IPS-15b (cell line): ENCODE measurements around the gene GRAMD2A.

Experiments used
- H3K27me3 ChIP-seq: one replicate; pipeline ENCODE4 v1.6.1; 2013; ENCODE audit warnings: low read length; ENCODE audit not compliant: control insufficient read depth, insufficient read depth
- H3K36me3 ChIP-seq: one replicate; pipeline ENCODE4 v1.6.1; 2013; ENCODE audit warnings: low read length; ENCODE audit not compliant: control insufficient read depth, insufficient read depth
- H3K4me1 ChIP-seq: one replicate; pipeline ENCODE4 v1.6.1; 2013; ENCODE audit warnings: mild to moderate bottlenecking, low read length; ENCODE audit not compliant: control insufficient read depth, insufficient read depth
- H3K4me3 ChIP-seq: one replicate; pipeline ENCODE4 v1.5.1; 2013; ENCODE audit warnings: low read depth, low read length
- H3K9ac ChIP-seq: one replicate; pipeline ENCODE4 v1.6.1; 2013; ENCODE audit warnings: low read depth, mild to moderate bottlenecking, low read length
- H3K9me3 ChIP-seq: one replicate; pipeline ENCODE4 v1.6.1; 2013; ENCODE audit warnings: mild to moderate bottlenecking, low read length; ENCODE audit not compliant: control insufficient read depth, insufficient read depth

Gene GRAMD2A

DNA sequence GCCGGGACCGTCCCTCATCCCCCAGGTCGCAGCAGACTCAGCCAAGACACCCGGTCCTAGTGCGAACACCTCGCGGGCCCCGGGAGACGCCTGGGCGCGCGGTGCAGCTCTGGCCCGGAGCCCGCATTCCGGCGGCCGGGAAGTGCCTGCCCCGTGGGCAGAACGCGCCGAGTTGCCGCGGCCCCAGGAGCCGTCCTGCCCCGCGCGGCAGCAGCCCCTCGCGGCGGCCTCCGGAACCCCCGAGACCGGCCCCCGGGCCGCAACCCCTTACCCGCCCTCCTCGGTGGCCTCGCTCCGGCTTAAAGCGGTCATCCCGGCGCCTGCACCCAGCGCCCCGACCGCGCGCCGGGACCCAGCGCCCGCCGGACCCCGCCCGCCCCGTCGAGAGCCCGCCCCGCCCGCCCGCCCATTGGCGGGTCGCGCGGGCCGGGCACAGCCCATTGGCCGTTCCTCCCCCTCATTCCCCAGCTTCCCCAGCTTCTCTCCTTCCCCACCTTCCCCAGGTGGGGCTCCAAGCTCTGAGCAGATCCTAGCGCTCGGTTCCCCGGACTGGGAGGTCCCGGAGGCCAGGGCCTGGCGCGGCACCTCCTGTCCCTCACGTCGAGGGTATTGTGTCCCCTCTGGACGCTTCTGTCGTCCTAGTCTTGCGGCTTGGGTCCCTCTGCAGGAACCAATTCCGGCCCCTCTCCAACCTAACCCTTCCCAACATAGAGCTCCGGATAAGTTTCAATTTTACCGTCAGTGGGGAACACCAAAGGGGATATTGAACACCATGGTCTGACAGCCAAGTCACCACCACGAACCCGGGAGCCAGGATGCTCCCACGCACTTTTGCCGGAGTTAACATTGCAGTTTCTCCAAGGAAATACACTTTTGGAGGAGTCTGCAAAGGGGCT, at the start of gene GRAMD2A:
TSS of gene GRAMD2A (minus strand) at position 328 of the 896 bp plus-strand sequence.
- Histone ChIP-seq H3K9ac (peak within 1 kb of the TSS; percentile 47), H3K4me3 (peak within 1 kb of the TSS; percentile 78), H3K9me3 (no peaks in the 10 kb centered on the region), H3K4me1 (no peaks in the 10 kb centered on the region), H3K36me3 (peaks cover 39% of the 10 kb centered on the region), H3K27me3 (peaks cover 17% of the 10 kb centered on the region)

DNA sequence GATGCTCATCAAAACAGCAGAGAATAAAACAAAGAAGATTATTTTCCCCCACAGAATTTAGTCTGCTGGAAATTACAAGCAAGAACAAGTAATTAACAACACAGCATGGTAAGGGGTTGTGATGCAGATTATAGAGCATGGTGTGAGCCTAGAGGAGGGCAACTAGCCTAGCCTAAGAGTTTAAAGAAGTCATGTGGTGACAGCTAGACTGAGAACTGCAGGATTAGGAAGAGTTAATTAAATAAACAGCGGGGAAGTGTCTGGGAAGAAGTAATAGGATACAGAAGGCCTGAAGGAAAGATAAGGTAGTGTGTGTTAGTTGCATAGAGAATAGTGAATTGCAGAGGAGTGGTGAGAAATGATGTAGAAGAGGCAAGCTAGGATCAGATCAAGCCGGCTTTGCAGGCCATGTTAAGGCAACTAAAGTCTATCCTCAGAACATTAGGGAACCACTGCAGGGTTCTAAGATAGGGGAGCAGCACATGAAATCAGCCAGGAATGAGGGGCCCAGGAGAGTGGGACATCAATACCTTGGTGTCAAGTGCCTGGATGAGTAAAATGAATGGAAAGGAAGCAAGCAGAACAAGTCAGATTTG, 45.3 kb upstream of the GRAMD2A start:
- peaks cover 18% of the 10 kb centered on the region for H3K36me3 ChIP-seq
- H3K27me3 ChIP-seq = peaks cover 32% of the 10 kb centered on the region
- H3K9me3 ChIP-seq = no peaks in the 10 kb centered on the region
- H3K9ac ChIP-seq = no peak overlapping the region
- no peaks in the 10 kb centered on the region for H3K4me1 ChIP-seq
- no peak overlapping the region for H3K4me3 ChIP-seq

DNA sequence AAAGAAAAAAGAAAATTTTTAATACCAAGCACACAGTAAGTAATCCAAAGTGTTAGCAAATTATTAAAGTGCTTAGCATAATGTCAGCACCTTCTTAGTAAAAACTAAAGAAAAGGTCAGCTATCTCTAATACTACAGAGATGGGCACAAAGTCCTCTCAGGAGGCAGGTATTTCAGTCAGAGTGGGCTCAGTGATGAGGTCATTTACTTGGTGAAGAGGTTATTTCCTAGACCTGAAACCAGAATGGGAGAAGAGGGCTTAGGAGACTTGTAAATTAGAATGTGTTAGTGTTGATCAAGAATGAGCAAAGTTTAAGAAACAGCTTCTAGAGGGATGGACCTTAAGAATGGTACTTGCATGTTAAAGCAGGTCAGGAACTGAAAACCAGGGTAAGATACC, 42.1 kb upstream of the GRAMD2A start:
- H3K9ac ChIP-seq = no peak overlapping the region
- H3K4me3 ChIP-seq = no peak overlapping the region
- no peaks in the 10 kb centered on the region for H3K9me3 ChIP-seq
- peaks cover 45% of the 10 kb centered on the region for H3K27me3 ChIP-seq
- H3K4me1 ChIP-seq = peaks cover 9% of the 10 kb centered on the region
- H3K36me3 ChIP-seq = peaks cover 16% of the 10 kb centered on the region

DNA sequence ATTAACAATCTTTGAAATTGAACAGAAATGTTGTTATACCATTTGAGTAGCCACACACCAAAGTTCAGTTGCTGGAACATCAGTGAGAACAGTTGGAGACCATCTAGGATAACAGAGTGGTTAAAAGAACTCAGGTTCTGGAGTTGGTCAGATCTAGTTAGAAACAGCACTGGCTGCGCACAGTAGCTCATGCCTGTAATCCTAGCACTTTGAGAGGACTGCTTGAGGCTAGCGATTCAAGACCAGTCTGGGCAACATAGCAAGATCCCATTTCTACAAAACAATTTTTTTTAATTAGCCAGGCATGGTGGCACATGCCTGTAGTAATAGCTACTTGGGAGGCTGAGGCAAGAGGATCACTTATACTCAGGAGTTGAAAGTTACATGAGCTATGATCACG, 41.0 kb upstream of the GRAMD2A start:
- H3K36me3 ChIP-seq = peaks cover 16% of the 10 kb centered on the region
- peaks cover 9% of the 10 kb centered on the region for H3K4me1 ChIP-seq
- no peak overlapping the region for H3K4me3 ChIP-seq
- H3K9me3 ChIP-seq = no peaks in the 10 kb centered on the region
- H3K9ac ChIP-seq = no peak overlapping the region
- peaks cover 44% of the 10 kb centered on the region for H3K27me3 ChIP-seq

DNA sequence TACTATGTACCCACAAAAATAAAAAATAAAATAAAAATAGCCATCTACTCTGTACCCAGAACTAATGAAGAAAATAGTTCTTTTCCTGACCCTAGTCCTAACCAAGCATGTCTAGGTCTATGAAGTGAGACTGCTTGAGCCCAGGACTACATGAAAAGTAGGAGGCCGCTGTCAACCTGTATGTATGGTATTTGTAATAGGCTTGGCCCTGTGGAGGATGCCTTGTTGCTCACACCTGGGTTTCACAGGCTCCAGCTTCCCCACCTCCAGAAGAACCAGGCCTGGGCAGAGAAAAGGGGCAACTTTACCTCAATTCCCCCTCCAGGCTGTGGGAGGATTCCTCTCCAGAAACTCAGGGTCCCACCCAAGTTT, 40.3 kb upstream of the GRAMD2A start:
- H3K27me3 ChIP-seq = peaks cover 41% of the 10 kb centered on the region
- peaks cover 9% of the 10 kb centered on the region for H3K4me1 ChIP-seq
- peaks cover 16% of the 10 kb centered on the region for H3K36me3 ChIP-seq
- H3K9me3 ChIP-seq = no peaks in the 10 kb centered on the region
- H3K4me3 ChIP-seq = no peak overlapping the region
- H3K9ac ChIP-seq = no peak overlapping the region

DNA sequence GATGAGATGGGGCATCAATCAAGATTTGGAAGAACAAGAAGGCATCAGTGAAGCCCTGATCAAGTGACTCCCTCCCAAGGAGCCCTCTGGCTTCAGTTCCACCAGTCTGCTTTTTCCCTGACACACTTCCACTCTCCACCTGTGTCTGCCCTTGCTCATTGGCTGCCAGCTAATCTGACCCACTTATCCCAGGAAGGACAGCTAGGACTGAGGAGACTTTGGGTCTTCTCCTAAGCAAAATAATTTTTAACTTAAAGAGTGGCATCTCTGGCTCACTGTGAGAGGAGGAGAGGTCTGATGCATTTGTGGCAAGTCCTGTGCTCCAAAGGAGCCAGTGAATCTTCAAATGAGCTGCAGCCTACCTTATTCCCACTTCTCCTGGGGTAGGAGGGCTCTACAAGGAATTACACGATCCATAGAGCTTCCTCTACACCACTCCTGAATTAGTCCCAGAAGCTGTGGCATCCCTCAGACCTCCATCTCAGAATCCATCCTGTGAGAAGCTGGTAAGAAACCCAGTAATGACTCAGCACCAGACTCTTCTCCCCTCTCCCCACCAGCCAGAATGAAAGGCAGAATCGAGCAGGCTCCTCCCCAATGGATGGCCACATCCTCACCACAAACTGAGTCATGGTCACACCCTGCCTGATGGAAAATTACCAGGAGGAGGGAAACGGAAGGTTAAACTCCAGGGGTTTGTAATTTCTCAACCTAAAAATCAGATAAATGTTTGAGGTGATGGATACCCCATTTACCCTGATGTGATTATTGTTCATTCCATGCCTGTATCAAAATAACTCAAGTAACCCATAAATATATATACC, 39.7 kb upstream of the GRAMD2A start:
- Histone ChIP-seq H3K9me3 (no peaks in the 10 kb centered on the region), H3K9ac (no peak overlapping the region), H3K4me1 (peaks cover 10% of the 10 kb centered on the region), H3K4me3 (peak overlapping the region; percentile 19), H3K36me3 (peaks cover 16% of the 10 kb centered on the region), H3K27me3 (peaks cover 41% of the 10 kb centered on the region)

DNA sequence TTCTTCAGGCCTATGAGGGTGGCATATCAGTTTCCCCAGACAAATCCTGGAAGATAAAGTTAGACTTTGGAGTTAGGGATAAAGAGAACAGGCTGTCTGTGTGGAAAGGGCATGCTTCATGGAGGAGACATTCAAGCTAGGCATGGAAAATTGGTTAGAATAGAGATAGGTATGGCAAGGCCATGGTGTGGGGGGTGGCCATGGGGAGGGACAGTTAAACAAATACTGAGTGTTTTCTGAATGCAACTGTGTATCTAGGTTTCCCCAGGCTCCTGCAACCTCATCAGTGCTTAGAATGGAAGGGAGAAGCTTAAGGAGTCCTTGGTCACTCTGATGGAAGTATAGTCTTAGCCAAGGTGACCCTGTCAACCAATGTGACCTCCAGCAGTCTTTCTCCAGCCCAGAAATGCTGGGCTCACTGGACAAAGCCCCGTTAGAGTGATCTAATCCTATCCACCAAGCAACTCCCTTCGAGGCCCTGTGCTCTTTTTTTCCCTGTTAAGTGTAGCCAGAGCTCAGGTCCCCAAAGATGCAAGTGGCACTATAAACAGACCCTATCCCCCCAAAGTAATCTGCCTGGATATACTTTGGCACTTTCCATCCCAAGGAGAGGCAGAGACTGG, 38.9 kb upstream of the GRAMD2A start:
- H3K36me3 ChIP-seq = peaks cover 8% of the 10 kb centered on the region
- H3K4me1 ChIP-seq = peaks cover 13% of the 10 kb centered on the region
- H3K9me3 ChIP-seq = no peaks in the 10 kb centered on the region
- peaks cover 34% of the 10 kb centered on the region for H3K27me3 ChIP-seq
- no peak overlapping the region for H3K4me3 ChIP-seq
- H3K9ac ChIP-seq = no peak overlapping the region

DNA sequence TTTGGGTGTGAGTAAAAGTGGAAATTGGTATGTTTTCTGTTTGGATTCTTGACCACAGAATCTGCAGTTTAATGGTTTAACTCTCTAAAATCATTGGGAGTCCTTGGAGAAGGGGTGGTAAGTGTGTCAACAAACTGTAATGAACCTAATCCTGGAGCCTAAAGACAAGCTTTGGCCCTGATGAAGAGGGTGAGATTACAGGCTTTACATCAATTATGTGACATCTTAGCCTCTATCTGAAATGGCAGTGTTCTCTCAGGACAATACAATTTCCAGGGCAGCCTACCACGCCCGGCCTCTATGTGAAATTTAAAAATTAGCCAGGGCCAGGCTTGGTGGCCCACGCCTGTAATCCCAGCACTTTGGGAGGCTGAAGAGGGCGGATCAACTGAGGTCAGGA, 37.7 kb upstream of the GRAMD2A start:
- Histone ChIP-seq H3K4me3 (no peak overlapping the region), H3K9ac (no peak overlapping the region), H3K27me3 (peaks cover 26% of the 10 kb centered on the region), H3K4me1 (peaks cover 13% of the 10 kb centered on the region), H3K9me3 (no peaks in the 10 kb centered on the region), H3K36me3 (no peaks in the 10 kb centered on the region)

DNA sequence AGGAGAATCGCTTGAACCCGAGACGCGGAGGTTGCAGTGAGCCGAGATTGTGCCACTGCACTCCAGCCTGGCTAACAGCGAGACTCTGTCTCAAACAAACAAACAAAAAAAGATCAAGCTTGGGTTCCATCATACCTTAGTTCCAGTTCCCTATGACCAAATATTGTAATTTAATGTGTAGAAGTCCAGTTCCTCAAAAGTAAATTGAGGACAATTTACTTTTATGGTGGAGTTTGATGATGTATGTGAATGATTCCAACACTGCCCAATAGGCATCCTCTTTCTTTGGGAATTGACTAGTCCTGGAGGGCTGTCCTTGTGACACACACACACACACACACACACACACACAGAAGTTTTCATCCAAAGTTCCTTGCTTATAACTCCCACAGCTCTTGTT, 36.2 kb upstream of the GRAMD2A start:
- peaks cover 17% of the 10 kb centered on the region for H3K4me1 ChIP-seq
- H3K4me3 ChIP-seq = no peak overlapping the region
- no peaks in the 10 kb centered on the region for H3K36me3 ChIP-seq
- H3K9ac ChIP-seq = no peak overlapping the region
- H3K27me3 ChIP-seq = peaks cover 26% of the 10 kb centered on the region
- no peaks in the 10 kb centered on the region for H3K9me3 ChIP-seq

DNA sequence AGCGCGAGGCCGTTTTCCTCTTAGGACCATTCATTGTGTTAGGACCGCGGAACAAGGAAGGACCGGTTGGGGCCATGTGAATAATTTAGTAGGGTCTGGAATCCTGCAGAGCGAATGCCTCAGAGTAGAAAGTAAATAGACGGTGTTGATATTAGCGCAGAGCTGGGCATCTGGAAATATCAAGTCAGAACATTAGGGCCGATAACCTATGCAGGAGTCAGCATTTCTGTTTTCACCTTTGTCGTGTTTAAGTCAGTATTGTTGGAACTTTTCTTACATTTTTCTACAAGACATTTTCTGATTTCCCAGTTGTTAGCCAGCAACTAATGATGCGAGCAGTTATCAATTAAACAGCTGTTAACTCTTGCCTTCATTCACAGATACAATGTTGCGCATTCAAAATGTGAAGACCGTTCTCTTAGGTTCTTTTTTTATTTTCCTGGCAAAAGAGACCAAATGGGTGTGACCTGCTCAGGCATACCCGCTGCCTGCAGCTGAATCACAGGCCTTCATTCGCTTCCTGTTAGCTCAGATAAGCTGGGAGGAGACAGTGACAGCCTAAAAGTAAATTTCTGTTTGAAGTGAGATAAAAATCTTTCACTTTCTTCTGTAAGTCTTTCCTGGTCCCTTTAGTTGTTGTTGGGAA, 34.4 kb upstream of the GRAMD2A start:
- peaks cover 16% of the 10 kb centered on the region for H3K4me1 ChIP-seq
- H3K9ac ChIP-seq = peak overlapping the region; percentile 41

More for the DNA sequence above, 34.4 kb upstream of the GRAMD2A start:
- H3K4me3 ChIP-seq = peak overlapping the region; percentile 80
- H3K36me3 ChIP-seq = no peaks in the 10 kb centered on the region
- peaks cover 23% of the 10 kb centered on the region for H3K27me3 ChIP-seq
- H3K9me3 ChIP-seq = no peaks in the 10 kb centered on the region
